ENCODE data around the gene CCDC87.
"Not testable (repeated sequence)": the region's sequence is repeated elsewhere in the genome, so short reads cannot be mapped to it uniquely, and the experiment has no call there.

Gene CCDC87

DNA sequence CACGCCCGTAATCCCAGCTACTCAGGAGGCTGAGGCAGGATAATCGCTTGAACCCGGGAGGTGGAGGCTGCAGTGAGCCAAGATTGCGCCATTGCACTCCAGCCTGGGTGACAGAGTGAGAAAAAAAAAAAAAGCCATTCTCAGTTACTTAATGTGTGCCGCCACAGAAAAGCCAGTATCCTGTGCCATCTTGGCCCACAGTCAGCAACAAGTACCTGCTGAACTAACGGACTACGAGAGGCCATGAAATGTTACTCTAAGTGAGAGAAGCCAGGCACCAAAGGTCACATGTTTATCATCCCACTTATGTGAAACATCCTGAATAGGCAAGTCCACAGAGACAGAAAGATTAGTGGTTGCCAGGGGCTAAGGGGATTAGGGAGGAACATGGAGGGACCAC is 52.3 kb downstream of the CCDC87 start:
- H3K36me3 Mint-ChIP-seq, H3K27ac Mint-ChIP-seq, H3K4me3 Mint-ChIP-seq, H3K9me3 Mint-ChIP-seq, H3K27me3 Mint-ChIP-seq: not testable (repeated sequence)
- peaks cover 44% of the 10 kb centered on the region for H3K4me1 Mint-ChIP-seq

Measured in activated naive CD4-positive, alpha-beta T cell treated with anti-CD3 and anti-CD28 coated beads, Interleukin-2, amount 50 U/mL, for 24 hours (primary cell).